ENCODE results near the gene TMEM213.
"Not testable (repeated sequence)": the region's sequence is repeated elsewhere in the genome, so short reads cannot be mapped to it uniquely, and the experiment has no call there.

TMEM213 gene

GRCh38 chr7:138797715-138798320, at the start of gene TMEM213, which contains the start of gene ATP6V0A4:
Gene TMEM213, plus strand, starts transcription at chr7:138797994. Its CDS starts 111 bp downstream, at chr7:138798105.
Gene ATP6V0A4, minus strand, starts transcription at chr7:138798196. Its CDS starts 26,949 bp downstream, at chr7:138771247.
- DNase-seq, result no peak

DNA sequence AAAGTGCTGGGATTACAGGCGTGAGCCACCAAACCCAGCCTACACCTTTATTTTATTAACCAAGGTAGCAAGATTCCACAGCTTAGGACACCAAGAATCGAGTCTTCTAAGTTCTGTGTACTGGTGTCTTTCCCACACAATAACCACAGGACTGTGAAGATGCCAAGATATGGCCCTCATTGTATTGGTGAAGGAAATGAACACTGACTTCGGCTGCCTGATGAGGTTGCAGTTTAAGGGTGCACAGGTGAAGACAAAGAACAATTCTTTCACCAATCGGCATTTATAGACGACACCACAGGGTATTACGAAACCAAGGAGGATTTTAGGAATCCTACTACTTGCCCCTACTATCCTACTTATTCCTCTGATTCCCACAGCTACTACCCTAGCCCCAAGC, 49.1 kb upstream of the TMEM213 start:
- DNase-seq, result no peak

- no peak for DNase-seq
Measured at GRCh38 chr7:138749960-138750359, 47.8 kb upstream of the TMEM213 start.

DNA sequence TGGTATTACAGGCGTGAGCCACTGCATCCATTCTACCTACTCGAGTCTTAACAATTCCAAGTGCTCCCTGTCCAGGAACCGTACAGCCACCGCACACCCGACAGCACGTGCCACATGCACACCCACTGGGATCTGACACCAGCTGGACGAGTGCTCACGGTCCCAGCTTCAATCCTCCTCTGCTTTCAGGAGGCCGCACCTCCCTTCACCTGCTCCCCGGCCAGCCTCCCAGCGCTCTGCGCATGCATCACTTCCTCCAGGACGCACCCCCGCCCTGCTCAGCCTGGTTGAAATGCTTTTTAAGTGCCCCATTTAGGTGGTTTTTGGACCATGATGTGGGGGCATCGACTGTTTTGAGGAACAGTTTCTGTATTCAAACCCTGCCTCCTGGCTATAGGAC, 47.3 kb upstream of the TMEM213 start:
- no peak for DNase-seq

DNA sequence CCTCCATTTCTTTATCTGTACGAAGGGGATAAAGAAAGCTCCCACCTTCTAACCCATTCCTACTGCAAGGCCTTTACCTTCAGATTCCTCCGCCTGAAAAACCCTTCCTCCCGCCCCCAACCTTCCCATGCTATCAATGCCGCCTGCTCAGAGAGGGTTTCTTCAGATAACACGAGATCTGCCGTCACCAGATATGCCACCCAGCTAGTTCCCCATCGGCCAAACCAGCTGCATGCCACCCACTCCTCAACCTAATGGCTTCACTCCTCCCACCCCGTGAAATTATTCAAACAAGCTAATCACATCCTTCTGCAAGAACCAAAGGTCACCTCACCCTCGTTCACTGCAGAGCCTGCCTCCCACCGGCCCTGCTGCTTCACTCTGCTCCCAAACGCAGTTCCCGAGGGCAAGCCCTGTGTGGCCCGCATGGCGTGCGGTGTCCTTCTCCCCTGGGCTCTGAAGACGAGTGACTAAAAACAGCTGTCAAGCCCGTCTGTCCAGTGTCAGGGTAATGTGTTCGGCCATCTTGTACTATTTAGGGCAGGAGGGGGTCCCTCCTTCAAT, 46.8 kb upstream of the TMEM213 start:
- no peak for DNase-seq

- peak; percentile 88 for DNase-seq
Measured at GRCh38 chr7:138752518-138753149, 45.2 kb upstream of the TMEM213 start.

GRCh38 chr7:138753150-138753518, 44.7 kb upstream of the TMEM213 start:
- no peak for DNase-seq

GRCh38 chr7:138753610-138754009, 44.2 kb upstream of the TMEM213 start:
- DNase-seq, result no peak

DNA sequence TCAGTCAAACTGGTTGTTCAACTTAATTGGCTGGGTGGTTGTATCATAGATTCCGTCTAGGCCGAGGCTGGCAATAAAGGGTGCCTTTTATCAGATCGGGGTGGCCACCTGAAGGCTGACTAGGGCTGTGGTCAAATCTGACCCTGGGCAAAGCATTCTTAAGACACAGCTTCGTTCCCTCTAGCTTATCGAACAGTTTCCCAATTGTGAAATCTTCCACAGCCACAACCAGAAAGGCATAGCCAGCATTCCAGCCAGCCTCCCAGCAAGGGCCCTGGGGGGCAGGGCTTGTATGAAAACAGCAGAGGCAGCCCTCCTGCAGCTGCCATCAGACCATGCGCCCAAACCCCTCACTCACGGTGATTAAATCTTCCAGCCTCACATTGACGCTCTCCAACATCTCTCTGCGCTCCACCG, 42.5 kb upstream of the TMEM213 start:
- no peak for DNase-seq

- no peak for DNase-seq
Measured at GRCh38 chr7:138755842-138756590, 41.8 kb upstream of the TMEM213 start.

GRCh38 chr7:138756591-138757242, 41.1 kb upstream of the TMEM213 start:
- DNase-seq, result no peak

GRCh38 chr7:138768241-138768640, 29.6 kb upstream of the TMEM213 start:
- peak; percentile 31 for DNase-seq

- no peak for DNase-seq
Measured at GRCh38 chr7:138770904-138771303, 26.9 kb upstream of the TMEM213 start.

DNA sequence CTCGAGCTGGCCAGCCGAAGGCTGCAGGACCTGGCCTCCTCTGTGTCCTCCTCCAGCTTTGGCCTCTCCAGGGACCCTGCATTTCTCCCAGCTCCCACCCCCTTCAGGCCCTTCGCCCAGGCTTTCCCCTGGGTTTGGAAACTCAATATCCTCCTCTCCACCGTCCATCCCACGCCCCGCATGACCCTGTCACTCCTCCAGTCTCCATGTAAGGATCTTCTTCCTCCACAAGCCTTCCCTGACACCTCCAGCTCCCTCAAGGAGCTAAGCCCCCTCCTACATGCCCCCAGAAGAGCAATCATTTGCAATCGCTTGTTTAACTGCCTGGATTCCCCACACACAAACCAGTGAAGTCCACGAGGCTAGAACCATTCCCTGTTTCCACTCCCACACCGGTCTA, 24.6 kb upstream of the TMEM213 start:
- no peak for DNase-seq

DNA sequence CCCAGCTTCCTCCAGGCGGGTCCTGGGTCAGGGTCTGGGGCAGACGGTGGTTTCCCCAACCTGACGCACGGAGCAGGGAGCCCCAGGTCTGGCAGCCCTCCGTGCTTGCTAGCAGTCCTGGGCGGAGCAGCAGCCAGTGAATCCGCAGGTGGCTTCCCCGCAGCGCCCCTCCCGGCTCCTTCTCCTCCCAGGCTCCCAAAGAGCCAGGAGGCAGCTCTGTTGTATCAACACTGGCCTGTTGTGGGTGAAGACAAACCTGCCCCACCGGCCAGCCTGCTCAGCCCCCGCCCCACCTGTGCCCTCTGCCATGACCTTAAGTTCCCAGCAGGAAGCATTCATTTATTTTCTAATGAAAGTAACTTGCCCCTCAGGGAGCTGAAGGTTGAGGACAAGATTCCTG, 24.0 kb upstream of the TMEM213 start:
- DNase-seq, result no peak

GRCh38 chr7:138776166-138776833, 21.5 kb upstream of the TMEM213 start:
- peak; percentile 39 for DNase-seq

GRCh38 chr7:138781004-138781403, 16.8 kb upstream of the TMEM213 start:
- no peak for DNase-seq

- peak; percentile 75 for DNase-seq
Measured at GRCh38 chr7:138784692-138785091, 13.1 kb upstream of the TMEM213 start.

DNA sequence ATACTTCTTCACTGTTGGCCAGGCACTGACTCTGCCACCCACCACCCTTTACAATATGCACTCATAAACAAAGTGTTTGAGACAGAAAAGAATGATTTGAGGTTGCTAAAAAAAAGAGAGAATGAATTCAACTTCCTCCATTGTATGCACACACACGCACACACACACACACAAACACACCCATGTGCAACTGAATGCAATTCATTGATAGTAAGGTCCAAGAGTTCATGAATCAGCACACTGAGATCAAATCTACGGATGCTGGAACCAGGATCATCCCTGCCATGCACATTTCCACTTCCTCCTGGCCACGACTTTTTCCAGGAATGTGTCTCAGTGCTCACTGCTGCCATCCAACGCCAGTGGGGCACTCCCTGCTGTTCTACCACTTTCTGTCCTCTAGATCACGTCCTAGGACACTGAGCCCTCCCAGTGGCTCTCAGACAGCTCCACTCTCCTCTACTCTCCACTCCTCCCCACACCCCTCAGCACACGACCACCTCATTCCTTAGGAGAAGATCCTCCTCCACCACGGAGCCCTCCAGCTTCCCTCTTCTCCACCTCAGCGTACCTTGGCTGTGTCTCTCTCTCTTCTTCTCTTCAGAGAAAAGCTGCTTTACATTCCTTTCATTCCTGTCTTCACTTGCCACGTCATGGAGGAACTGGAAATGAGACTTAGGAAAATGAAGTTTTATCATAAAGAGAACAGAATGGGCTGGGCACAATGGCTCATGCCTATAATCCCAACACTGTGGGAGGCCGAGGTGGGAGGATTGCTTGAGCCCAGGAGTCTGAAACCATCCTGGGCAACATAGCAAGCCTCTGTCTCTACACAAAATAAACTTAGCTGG, 12.0 kb upstream of the TMEM213 start:
- no peak for DNase-seq

DNA sequence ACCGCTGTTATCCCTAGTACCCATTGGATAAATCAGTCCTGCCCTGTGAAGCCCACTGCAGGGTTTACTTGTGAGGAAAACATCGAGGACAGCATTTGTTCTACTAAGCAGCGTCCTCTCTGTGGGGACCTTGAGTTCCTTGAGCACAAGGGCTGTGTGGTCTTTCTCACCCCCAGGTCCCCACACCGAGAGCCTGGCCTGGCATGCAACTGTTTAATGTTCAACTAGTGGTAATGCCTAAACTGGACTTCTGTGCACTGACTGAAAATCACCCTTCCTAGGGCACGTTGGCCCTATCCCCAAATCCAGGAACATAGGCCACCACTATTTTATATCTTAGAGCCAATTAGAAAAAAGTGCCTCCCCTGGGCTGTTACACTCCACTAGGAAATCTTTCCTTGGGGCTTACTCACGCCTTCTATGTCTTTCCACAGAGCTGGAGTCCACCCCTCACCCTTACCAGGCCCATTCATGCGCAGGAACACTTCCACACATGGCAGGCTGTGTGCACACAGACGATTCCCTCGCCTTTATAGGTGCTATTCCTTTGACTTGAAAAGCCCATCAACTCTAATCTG, 1.7 kb upstream of the TMEM213 start:
- no peak for DNase-seq

DNA sequence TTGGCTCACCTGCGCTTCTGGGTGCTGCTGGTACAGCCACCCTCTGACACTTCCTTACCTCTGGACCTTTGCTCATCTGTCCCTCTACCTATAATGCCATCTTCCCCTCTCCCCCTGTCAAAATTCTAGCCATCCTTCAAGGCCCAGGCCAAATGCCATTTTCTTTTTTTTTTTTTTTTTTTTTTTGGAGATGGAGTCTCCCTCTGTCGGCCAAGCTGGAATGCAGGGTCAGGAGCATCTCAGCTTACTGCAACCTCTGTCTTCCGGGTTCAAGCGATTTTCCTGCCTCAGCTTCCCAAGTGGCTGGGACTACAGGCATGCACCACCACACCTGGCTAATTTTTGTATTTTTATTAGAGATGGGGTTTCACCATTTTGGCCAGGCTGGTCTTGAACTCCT, 748 bp upstream of the TMEM213 start:
- not testable (repeated sequence) for DNase-seq
